ENCODE measurements around the gene TJP3.

Gene TJP3

DNA sequence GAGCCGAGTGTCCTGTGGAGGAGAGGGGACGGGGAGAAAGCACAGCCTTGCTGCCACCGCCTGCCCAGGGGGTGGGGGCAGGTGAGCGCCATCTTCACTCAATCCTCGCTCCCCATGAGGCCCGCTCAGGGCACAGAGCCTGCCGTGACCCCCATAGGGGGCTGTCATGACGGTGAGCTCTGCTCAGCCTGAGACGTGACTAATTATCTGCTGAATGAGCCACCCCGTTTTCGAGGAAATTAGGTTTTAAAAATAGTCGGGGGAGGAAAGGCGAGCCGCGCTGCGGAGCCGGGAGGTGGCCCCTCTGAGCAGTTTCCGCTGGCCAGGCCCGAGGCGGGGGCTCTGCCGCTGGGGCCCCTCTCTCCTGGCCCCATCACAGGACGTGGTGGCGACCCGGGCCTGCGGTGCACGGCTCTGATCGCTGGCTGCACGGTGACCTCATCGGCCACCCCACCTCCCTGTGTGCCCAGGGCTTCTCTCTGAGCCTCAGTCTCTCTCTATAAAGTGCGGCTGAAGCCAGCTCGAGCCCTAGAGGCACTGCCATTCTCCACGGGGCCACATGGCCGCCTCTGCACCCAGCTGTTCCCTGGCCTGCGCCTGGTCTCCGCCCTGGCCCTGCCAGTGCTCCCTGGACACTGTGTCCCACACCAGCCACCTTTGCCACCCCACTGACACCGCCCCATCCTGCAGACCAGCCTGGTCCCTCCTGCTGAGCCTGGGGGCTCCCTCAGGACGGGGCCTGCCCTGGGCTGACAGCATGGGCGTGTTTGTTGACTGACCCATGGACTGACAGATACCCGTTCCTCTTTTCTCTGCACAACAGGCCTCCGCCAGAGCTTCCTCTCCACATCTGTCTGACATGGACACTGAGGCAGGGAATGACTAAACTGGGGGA, 36.3 kb upstream of the TJP3 start:
- peak overlapping the region; percentile 94 for H3K27ac ChIP-seq (ENCODE audit: low read depth, low read length)
- peaks cover 0 to 5% (median 3%) of the 10 kb centered on the region in 5 donors for H3K9me3 ChIP-seq (ENCODE audit: control insufficient read depth in 5 of 5, low read length in 5 of 5)
- peaks cover 0 to 9% (median 2%) of the 10 kb centered on the region in 5 donors for H3K36me3 ChIP-seq (ENCODE audit: control insufficient read depth in 5 of 5, insufficient read depth in 5 of 5, low read length in 5 of 5)
- H3K27me3 ChIP-seq (ENCODE audit: control insufficient read depth in 5 of 5, insufficient read depth in 4 of 5, low read length in 5 of 5) = no peaks in the 10 kb centered on the region
- H3K4me3 ChIP-seq (ENCODE audit: low read depth in 1 of 5, low read length in 5 of 5) = peak overlapping the region in 4 of 5 donors; percentile 36 to 54 (median 41)
- H3K9ac ChIP-seq (ENCODE audit: low read length in 5 of 5) = peak overlapping the region; percentile 38 to 83 (median 64)
- H3K4me1 ChIP-seq (ENCODE audit: control insufficient read depth in 5 of 5, insufficient read depth in 5 of 5, low read length in 5 of 5) = peaks cover 0 to 39% (median 33%) of the 10 kb centered on the region in 5 donors

DNA sequence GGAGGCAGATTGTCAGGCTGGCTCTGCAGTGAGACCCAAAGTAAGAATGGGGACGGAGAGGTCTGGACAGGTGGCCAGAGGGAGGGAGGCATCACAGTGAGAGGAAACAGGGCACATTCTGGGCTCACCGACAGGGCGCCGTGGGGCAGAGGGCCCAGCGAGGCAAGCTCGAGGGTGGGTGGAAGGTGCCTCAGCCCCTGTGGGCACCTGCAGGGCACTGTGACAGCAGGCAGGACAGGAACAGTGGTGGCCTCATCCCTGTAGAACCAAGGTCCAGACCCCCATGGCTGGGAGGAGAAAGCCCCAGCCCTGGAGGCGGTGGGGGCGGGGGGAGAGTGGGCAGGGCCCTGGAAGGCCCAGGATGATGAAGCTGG, 35.6 kb upstream of the TJP3 start:
- peaks cover 0 to 5% (median 3%) of the 10 kb centered on the region in 5 donors for H3K9me3 ChIP-seq (ENCODE audit: control insufficient read depth in 5 of 5, low read length in 5 of 5)
- H3K36me3 ChIP-seq (ENCODE audit: control insufficient read depth in 5 of 5, insufficient read depth in 5 of 5, low read length in 5 of 5) = peaks cover 0 to 7% (median 0%) of the 10 kb centered on the region in 5 donors
- no peaks in the 10 kb centered on the region for H3K27me3 ChIP-seq (ENCODE audit: control insufficient read depth in 5 of 5, insufficient read depth in 4 of 5, low read length in 5 of 5)
- peak overlapping the region; percentile 94 for H3K27ac ChIP-seq (ENCODE audit: low read depth, low read length)
- peak overlapping the region in 2 of 5 donors; percentile 38 to 56 for H3K9ac ChIP-seq (ENCODE audit: low read length in 5 of 5)
- peaks cover 0 to 39% (median 33%) of the 10 kb centered on the region in 5 donors for H3K4me1 ChIP-seq (ENCODE audit: control insufficient read depth in 5 of 5, insufficient read depth in 5 of 5, low read length in 5 of 5)
- H3K4me3 ChIP-seq (ENCODE audit: low read depth in 1 of 5, low read length in 5 of 5) = no peak overlapping the region

- H3K36me3 ChIP-seq (ENCODE audit: control insufficient read depth in 5 of 5, insufficient read depth in 5 of 5, low read length in 5 of 5) = peaks cover 0 to 7% (median 0%) of the 10 kb centered on the region in 5 donors
- H3K4me3 ChIP-seq (ENCODE audit: low read depth in 1 of 5, low read length in 5 of 5) = no peak overlapping the region
- peaks cover 0 to 5% (median 3%) of the 10 kb centered on the region in 5 donors for H3K9me3 ChIP-seq (ENCODE audit: control insufficient read depth in 5 of 5, low read length in 5 of 5)
- peaks cover 0 to 39% (median 33%) of the 10 kb centered on the region in 5 donors for H3K4me1 ChIP-seq (ENCODE audit: control insufficient read depth in 5 of 5, insufficient read depth in 5 of 5, low read length in 5 of 5)
- no peaks in the 10 kb centered on the region for H3K27me3 ChIP-seq (ENCODE audit: control insufficient read depth in 5 of 5, insufficient read depth in 4 of 5, low read length in 5 of 5)
- H3K27ac ChIP-seq (ENCODE audit: low read depth, low read length) = no peak overlapping the region
- no peak overlapping the region for H3K9ac ChIP-seq (ENCODE audit: low read length in 5 of 5)
Observed at GRCh38 chr19:3672993-3673392, 35.2 kb upstream of the TJP3 start.

DNA sequence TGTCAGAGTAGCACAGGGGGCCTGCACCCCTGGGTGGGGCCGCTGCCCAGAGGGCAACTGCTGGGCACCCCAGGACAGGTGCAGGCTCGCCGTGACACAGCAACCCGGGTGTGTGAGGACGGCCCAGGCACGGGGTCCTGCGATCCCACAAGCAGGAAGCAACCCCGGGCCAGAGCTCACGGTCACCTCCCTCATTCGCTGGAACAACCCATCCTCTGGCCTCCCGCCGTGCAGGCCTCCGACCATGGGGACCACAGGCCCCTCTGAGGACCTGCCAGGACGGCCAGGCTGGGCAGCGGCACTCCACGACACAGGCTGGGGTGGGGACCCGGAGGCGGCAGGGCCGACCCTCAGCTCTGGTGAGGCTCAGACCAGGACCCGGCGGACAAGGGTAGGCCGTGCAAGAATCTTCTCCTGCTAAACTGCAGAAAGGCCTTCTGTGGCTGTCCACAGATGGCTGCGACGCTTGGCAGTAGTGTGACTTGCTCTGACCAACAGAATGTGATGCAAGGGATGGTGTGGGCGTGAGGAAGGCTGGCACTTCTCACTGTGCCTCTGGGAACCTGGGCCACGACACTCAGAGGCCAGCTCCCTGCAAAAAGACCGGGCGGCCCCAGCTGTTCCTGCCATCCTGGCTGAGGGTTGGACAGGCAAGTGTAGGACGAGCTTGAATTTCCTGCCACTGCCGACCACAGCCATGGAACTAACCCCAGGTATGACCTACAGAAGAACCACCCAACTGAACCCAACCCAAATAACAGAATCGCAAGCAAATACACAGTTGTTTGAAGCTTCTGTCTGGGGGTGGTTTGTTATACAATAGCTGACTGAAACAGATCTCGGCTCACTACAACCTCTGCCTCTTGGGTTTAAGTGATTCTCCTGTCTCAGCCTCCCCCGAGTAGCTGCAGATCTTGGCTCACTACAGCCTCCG, 34.4 kb upstream of the TJP3 start:
- peaks cover 0 to 5% (median 3%) of the 10 kb centered on the region in 5 donors for H3K9me3 ChIP-seq (ENCODE audit: control insufficient read depth in 5 of 5, low read length in 5 of 5)
- H3K4me1 ChIP-seq (ENCODE audit: control insufficient read depth in 5 of 5, insufficient read depth in 5 of 5, low read length in 5 of 5) = peaks cover 0 to 37% (median 33%) of the 10 kb centered on the region in 5 donors
- H3K27me3 ChIP-seq (ENCODE audit: control insufficient read depth in 5 of 5, insufficient read depth in 4 of 5, low read length in 5 of 5) = no peaks in the 10 kb centered on the region
- H3K36me3 ChIP-seq (ENCODE audit: control insufficient read depth in 5 of 5, insufficient read depth in 5 of 5, low read length in 5 of 5) = peaks cover 0 to under 1% (median 0%) of the 10 kb centered on the region in 5 donors
- no peak overlapping the region for H3K9ac ChIP-seq (ENCODE audit: low read length in 5 of 5)
- no peak overlapping the region for H3K27ac ChIP-seq (ENCODE audit: low read depth, low read length)
- no peak overlapping the region for H3K4me3 ChIP-seq (ENCODE audit: low read depth in 1 of 5, low read length in 5 of 5)

DNA sequence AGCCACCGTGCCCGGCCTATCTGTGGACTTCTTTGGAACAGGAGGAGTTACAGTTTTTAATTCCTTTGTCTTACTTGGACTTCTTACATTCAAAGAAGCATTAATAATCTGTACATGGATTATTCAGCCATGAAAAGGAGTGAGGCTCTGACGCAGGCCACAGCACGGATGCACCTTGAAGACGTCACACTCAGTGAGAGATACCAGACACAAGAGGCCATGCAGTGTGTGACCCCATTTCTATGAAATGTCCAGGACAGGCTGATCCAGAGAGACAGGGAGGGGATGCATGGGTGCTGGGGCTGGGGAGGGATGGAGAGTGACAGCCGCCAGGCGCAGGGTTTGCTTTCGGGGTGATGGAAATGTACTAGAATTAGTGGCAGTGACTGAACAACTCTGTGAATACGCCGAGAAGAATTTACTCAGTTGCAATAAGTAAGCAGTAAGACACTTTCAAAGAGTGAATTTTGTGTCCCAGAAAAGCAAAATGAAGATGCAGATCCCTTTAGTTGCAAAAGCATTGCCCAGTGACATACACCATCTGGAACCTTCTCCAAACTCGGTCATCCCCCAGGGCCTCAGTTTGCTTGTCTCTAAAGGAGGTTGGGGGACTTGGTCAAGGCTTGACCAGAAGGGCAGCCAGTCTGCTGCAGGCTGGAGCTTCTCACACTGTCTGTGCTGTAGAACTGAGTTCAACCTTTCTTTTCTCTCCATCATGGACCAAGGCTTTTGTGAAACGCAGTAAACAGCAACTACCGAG, 33.2 kb upstream of the TJP3 start:
- no peaks in the 10 kb centered on the region for H3K27me3 ChIP-seq (ENCODE audit: control insufficient read depth in 5 of 5, insufficient read depth in 4 of 5, low read length in 5 of 5)
- H3K4me1 ChIP-seq (ENCODE audit: control insufficient read depth in 5 of 5, insufficient read depth in 5 of 5, low read length in 5 of 5) = peaks cover 0 to 27% (median 26%) of the 10 kb centered on the region in 5 donors
- peaks cover 0 to 12% (median 7%) of the 10 kb centered on the region in 5 donors for H3K36me3 ChIP-seq (ENCODE audit: control insufficient read depth in 5 of 5, insufficient read depth in 5 of 5, low read length in 5 of 5)
- peaks cover 0 to 5% (median 3%) of the 10 kb centered on the region in 5 donors for H3K9me3 ChIP-seq (ENCODE audit: control insufficient read depth in 5 of 5, low read length in 5 of 5)
- H3K27ac ChIP-seq (ENCODE audit: low read depth, low read length) = no peak overlapping the region
- H3K9ac ChIP-seq (ENCODE audit: low read length in 5 of 5) = no peak overlapping the region
- no peak overlapping the region for H3K4me3 ChIP-seq (ENCODE audit: low read depth in 1 of 5, low read length in 5 of 5)

DNA sequence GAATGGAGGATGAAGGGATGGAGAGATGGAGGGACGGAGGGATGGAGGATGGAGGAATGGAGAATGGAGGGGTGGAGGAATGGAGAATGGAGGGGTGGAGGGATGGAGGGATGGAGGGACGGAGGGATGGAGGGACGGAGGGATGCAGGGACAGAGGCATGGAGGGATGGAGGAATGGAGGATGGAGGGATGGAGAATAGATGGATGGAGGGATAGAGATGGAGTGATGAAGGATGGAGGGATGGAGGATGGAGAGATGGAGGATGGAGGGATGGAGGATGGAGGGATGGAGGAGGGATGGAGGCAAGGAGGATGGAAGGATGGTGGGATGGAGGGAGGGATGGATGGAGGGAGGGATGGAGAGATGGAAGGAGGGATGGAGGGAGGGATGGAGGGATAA, 30.0 kb upstream of the TJP3 start:
- H3K4me1 ChIP-seq (ENCODE audit: control insufficient read depth in 5 of 5, insufficient read depth in 5 of 5, low read length in 5 of 5) = peaks cover 0 to 4% (median 3%) of the 10 kb centered on the region in 5 donors
- H3K36me3 ChIP-seq (ENCODE audit: control insufficient read depth in 5 of 5, insufficient read depth in 5 of 5, low read length in 5 of 5) = peaks cover 0 to 13% (median 9%) of the 10 kb centered on the region in 5 donors
- no peak overlapping the region for H3K27ac ChIP-seq (ENCODE audit: low read depth, low read length)
- no peaks in the 10 kb centered on the region for H3K27me3 ChIP-seq (ENCODE audit: control insufficient read depth in 5 of 5, insufficient read depth in 4 of 5, low read length in 5 of 5)
- H3K9ac ChIP-seq (ENCODE audit: low read length in 5 of 5) = no peak overlapping the region
- H3K4me3 ChIP-seq (ENCODE audit: low read depth in 1 of 5, low read length in 5 of 5) = no peak overlapping the region
- peaks cover 0 to 5% (median 3%) of the 10 kb centered on the region in 5 donors for H3K9me3 ChIP-seq (ENCODE audit: control insufficient read depth in 5 of 5, low read length in 5 of 5)

DNA sequence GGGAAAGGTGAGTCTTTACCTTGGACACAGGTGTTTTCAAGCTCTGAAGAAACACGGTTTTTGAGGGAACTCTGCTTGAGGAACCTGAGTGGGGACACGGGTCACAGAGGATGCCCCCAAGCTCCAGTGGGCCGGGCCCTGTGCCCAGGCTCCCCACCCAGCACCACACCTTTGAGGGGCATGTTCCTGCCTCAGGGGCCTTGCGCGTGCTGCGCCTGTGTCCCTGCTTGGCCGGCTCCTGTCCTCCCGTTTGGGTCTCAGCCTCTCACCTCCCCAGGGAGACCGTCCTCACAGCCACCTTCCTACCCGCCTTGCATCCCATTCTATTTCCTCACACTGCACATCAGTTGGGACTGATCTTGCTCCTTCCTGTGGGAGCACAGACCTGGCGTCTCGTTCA, 29.0 kb upstream of the TJP3 start:
- Histone ChIP-seq H3K9me3 (ENCODE audit: control insufficient read depth in 5 of 5, low read length in 5 of 5) (peaks cover 0 to 3% (median 2%) of the 10 kb centered on the region in 5 donors), H3K4me1 (ENCODE audit: control insufficient read depth in 5 of 5, insufficient read depth in 5 of 5, low read length in 5 of 5) (peaks cover 0 to 8% (median 7%) of the 10 kb centered on the region in 5 donors), H3K4me3 (ENCODE audit: low read depth in 1 of 5, low read length in 5 of 5) (no peak overlapping the region), H3K27ac (ENCODE audit: low read depth, low read length) (no peak overlapping the region), H3K36me3 (ENCODE audit: control insufficient read depth in 5 of 5, insufficient read depth in 5 of 5, low read length in 5 of 5) (peaks cover 0 to 21% (median 10%) of the 10 kb centered on the region in 5 donors), H3K27me3 (ENCODE audit: control insufficient read depth in 5 of 5, insufficient read depth in 4 of 5, low read length in 5 of 5) (no peaks in the 10 kb centered on the region), H3K9ac (ENCODE audit: low read length in 5 of 5) (no peak overlapping the region)

GRCh38 chr19:3679581-3679980, 28.6 kb upstream of the TJP3 start:
- H3K27me3 ChIP-seq (ENCODE audit: control insufficient read depth in 5 of 5, insufficient read depth in 4 of 5, low read length in 5 of 5) = no peaks in the 10 kb centered on the region
- no peak overlapping the region for H3K27ac ChIP-seq (ENCODE audit: low read depth, low read length)
- H3K36me3 ChIP-seq (ENCODE audit: control insufficient read depth in 5 of 5, insufficient read depth in 5 of 5, low read length in 5 of 5) = peaks cover 0 to 25% (median 14%) of the 10 kb centered on the region in 5 donors
- no peak overlapping the region for H3K9ac ChIP-seq (ENCODE audit: low read length in 5 of 5)
- no peak overlapping the region for H3K4me3 ChIP-seq (ENCODE audit: low read depth in 1 of 5, low read length in 5 of 5)
- peaks cover 0 to 8% (median 7%) of the 10 kb centered on the region in 5 donors for H3K4me1 ChIP-seq (ENCODE audit: control insufficient read depth in 5 of 5, insufficient read depth in 5 of 5, low read length in 5 of 5)
- H3K9me3 ChIP-seq (ENCODE audit: control insufficient read depth in 5 of 5, low read length in 5 of 5) = peaks cover 0 to 7% (median 5%) of the 10 kb centered on the region in 5 donors

- peaks cover 0 to 26% (median 14%) of the 10 kb centered on the region in 5 donors for H3K36me3 ChIP-seq (ENCODE audit: control insufficient read depth in 5 of 5, insufficient read depth in 5 of 5, low read length in 5 of 5)
- no peak overlapping the region for H3K4me3 ChIP-seq (ENCODE audit: low read depth in 1 of 5, low read length in 5 of 5)
- H3K9me3 ChIP-seq (ENCODE audit: control insufficient read depth in 5 of 5, low read length in 5 of 5) = peaks cover 0 to 10% (median 6%) of the 10 kb centered on the region in 5 donors
- peaks cover 0 to 8% (median 7%) of the 10 kb centered on the region in 5 donors for H3K4me1 ChIP-seq (ENCODE audit: control insufficient read depth in 5 of 5, insufficient read depth in 5 of 5, low read length in 5 of 5)
- no peak overlapping the region for H3K27ac ChIP-seq (ENCODE audit: low read depth, low read length)
- H3K9ac ChIP-seq (ENCODE audit: low read length in 5 of 5) = peak overlapping the region in 1 of 5 donors; percentile 4
- H3K27me3 ChIP-seq (ENCODE audit: control insufficient read depth in 5 of 5, insufficient read depth in 4 of 5, low read length in 5 of 5) = no peaks in the 10 kb centered on the region
Observed at GRCh38 chr19:3680939-3681338, 27.2 kb upstream of the TJP3 start.
